GM12872 (cell line): ENCODE results near the gene ZSCAN10.

ENCODE experiments used
- CTCF ChIP-seq: IDR thresholded peaks from 3 replicates; pipeline ENCODE4 v1.5.1; 2011; ENCODE audit warnings: low read depth, mild to moderate bottlenecking, low read length, moderate library complexity; ENCODE audit not compliant: insufficient read depth

Gene ZSCAN10

GRCh38 chr16:3084969-3085670, 14.0 kb downstream of the ZSCAN10 start:
- no peak for TF ChIP-seq CTCF

- no peak for TF ChIP-seq CTCF
These were observed 14.6 kb downstream of the ZSCAN10 start for GRCh38 chr16:3084491-3084890.

- TF ChIP-seq CTCF, result no peak
These were observed 19.1 kb downstream of the ZSCAN10 start for GRCh38 chr16:3080024-3080423.

GRCh38 chr16:3076577-3076976, 22.5 kb downstream of the ZSCAN10 start:
- TF ChIP-seq CTCF, result no peak

GRCh38 chr16:3075523-3075915, 23.6 kb downstream of the ZSCAN10 start:
- no peak for TF ChIP-seq CTCF

- TF ChIP-seq CTCF, result no peak
These were observed 24.1 kb downstream of the ZSCAN10 start for GRCh38 chr16:3074860-3075522.

- no peak for TF ChIP-seq CTCF
These were observed 25.6 kb downstream of the ZSCAN10 start for GRCh38 chr16:3073448-3073847.
